Esophagus muscularis mucosa (tissue), 4 donors: ENCODE data around the gene PDCD4. TPM values are rescaled to one million over a fixed set of nuclear protein-coding genes. Genes with fewer than 3 reads are reported as not detected.

Experiments
- DNase-seq: peaks from one replicate; pipeline ENCODE4 v3.0.0-alpha.2; 2017; ENCODE audit errors: extremely low spot score
- H3K27ac ChIP-seq, 4 donors: fragments of 200-600 bp; sonication (generic); replicated peaks in 1 of 4; 1 replicate in 3 of 4; 2 replicates in 1 of 4; pipeline ENCODE4 v1.5.1; 2016 to 2019; ENCODE audit warnings: mild to moderate bottlenecking in 1 of 4
- H3K27me3 ChIP-seq, 4 donors: fragments of 200-600 bp; sonication (generic); one replicate each; pipeline versions ENCODE4 v1.5.1 to v1.6.0; 2016 to 2019
- H3K36me3 ChIP-seq, 4 donors: fragments of 200-600 bp; sonication (generic); one replicate each; pipeline ENCODE4 v1.5.1; 2016 to 2019
- H3K4me1 ChIP-seq, 4 donors: fragments of 200-600 bp; sonication (generic); one replicate each; pipeline ENCODE4 v1.5.1; 2016 to 2019
- H3K4me3 ChIP-seq, 4 donors: fragments of 200-600 bp; sonication (generic); 1 replicate in 2 of 4; 2 replicates in 2 of 4; pipeline ENCODE4 v1.5.1; 2016 to 2019; ENCODE audit warnings: mild to moderate bottlenecking in 4 of 4, moderate library complexity in 1 of 4
- H3K9me3 ChIP-seq, 4 donors: fragments of 200-600 bp; sonication (generic); 1 replicate in 3 of 4; 2 replicates in 1 of 4; pipeline ENCODE4 v1.5.1; 2016 to 2019
- CTCF ChIP-seq, 3 experiments: fragments of 200-600 bp in 2 of 3; fragments of 450-650 bp in 1 of 3; sonication (generic) in 2 of 3; IDR thresholded peaks; one replicate each; pipeline ENCODE4 v1.5.1; 2017 to 2019; ENCODE audit warnings: antibody characterized with exemption in 3 of 3, mild to moderate bottlenecking in 2 of 3, moderate library complexity in 1 of 3
- EP300 ChIP-seq: sonication (generic); formaldehyde crosslinking; IDR thresholded peaks from one replicate; pipeline ENCODE4 v1.6.1; 2017; ENCODE audit warnings: antibody characterized with exemption
- POLR2A ChIP-seq: fragments of 450-650 bp; IDR thresholded peaks from one replicate; pipeline ENCODE4 v1.6.1; 2017; ENCODE audit warnings: antibody characterized with exemption, moderate library complexity, mild to moderate bottlenecking, low read depth
- POLR2AphosphoS5 ChIP-seq, 2 donors: sonication (generic); formaldehyde crosslinking; IDR thresholded peaks; one replicate each; pipeline ENCODE4 v1.6.1; 2017; ENCODE audit warnings: antibody characterized with exemption in 2 of 2
- WGBS: methylation state at CpG from one replicate; pipeline ENCODE4 v1.1.5; 2018; 5-methylcytosine and 5-hydroxymethylcytosine counted together
- intact Hi-C: fragments of 100-400 bp; cut with DNase I; formaldehyde crosslinking; loops from one replicate; pipeline ENCODE4 v1.15.1; 2023
- total RNA-seq, 4 donors: library from RNA; depleted of rRNA; stranded (reverse); fragments of >200 nt; gene quantifications; one replicate each; pipeline versions ENCODE4 v1.1.0 to v1.2.1, GENCODE V29; 2016

Gene PDCD4
- total RNA-seq, 4 donors from 2014 or later: 65.6 to 97.7 (median 78.3) TPM

DNA sequence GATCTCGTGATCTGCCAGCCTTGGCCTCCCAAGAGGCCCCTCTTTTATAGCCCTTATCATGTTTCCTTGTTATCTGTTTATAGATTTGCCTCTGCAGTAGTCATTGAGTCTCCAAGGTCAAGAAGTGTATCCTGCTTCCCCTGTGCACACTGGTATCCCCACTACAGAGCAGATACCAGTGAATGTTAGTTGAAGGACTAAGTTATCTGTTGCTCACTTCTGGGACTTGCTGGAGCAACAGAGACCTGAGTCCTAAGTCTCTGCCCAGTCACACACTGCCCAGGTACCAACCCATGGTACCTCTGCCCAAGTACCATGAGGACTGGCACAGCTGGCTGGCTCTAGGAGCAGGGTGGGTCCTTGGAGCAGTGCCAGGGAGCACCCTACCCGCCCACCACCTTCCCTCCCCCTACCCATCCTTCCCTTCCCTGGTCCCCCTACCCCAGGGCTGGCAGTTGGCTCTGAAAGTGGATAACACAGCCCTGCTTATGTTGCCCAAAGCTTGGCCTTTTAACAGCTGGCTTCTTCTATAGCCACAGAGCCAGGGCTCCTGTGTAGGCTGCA is 26.5 kb upstream of the PDCD4 start:
- Histone ChIP-seq H3K36me3 (no peaks in the 10 kb centered on the region), H3K27ac (no peak overlapping the region), H3K4me3 (no peak overlapping the region), H3K27me3 (no peaks in the 10 kb centered on the region), H3K9me3 (no peaks in the 10 kb centered on the region), H3K4me1 (no peaks in the 10 kb centered on the region)
- WGBS: 100% methylated on average over 2 of the region's 2 CpGs
- intact Hi-C loops: no loop called here
- TF ChIP-seq EP300 (no peak), POLR2A (no peak), CTCF (IDR thresholded peaks at IDR 0.05) (no peak), POLR2AphosphoS5 (IDR thresholded peaks at IDR 0.05) (no peak)
- DNase-seq: no peak

DNA sequence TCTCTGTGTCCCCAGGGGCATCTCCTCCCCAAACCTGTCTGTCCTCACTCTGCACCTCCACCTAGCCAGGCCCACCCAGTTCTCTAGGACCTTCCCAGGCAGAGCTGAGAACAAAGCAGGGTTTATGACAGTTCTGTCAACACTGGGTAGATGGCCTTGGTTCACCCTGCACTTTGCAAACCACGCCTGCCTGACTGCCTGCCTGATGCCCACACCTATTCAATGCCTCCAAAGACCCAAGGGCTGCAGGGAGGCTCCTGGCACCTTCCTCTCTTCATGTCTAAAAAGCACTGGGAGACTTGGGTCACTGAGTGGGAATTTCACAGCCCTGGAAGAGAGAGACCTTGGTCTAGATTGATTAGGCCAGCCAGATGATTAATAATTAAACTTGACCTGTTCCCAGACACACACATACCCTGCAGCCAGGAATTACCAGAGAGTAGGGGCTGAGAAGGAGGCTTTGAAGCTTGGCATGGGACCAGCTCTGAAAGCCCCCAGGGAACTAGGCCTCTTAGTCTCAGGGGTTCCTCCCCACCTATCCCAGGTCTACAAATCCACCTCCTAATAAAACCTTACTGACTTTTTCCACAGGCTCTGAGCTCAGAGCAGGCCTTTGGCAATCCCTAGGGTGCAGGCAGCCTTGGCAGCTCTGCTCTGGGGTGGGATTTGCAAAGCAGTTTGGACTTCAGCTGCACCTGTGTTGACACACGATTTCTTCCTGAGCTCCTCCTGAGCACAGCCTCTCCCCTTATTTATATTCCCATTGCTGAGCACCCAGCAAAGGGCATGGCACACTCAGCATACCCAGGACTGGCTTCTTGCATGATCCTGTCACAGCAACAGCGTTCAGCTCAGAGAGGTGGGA is 25.7 kb upstream of the PDCD4 start:
- no peaks in the 10 kb centered on the region for H3K36me3 ChIP-seq
- H3K27me3 ChIP-seq: no peaks in the 10 kb centered on the region
- no peak for TF ChIP-seq CTCF (IDR thresholded peaks at IDR 0.05)
- TF ChIP-seq POLR2A: no peak
- TF ChIP-seq POLR2AphosphoS5 (IDR thresholded peaks at IDR 0.05): no peak
- no peak for TF ChIP-seq EP300
- no peak overlapping the region for H3K4me3 ChIP-seq
- intact Hi-C loops: no loop called here
- 84% methylated on average over 3 of the region's 3 CpGs for WGBS
- no peak overlapping the region for H3K27ac ChIP-seq
- no peaks in the 10 kb centered on the region for H3K4me1 ChIP-seq
- DNase-seq: no peak
- no peaks in the 10 kb centered on the region for H3K9me3 ChIP-seq

DNA sequence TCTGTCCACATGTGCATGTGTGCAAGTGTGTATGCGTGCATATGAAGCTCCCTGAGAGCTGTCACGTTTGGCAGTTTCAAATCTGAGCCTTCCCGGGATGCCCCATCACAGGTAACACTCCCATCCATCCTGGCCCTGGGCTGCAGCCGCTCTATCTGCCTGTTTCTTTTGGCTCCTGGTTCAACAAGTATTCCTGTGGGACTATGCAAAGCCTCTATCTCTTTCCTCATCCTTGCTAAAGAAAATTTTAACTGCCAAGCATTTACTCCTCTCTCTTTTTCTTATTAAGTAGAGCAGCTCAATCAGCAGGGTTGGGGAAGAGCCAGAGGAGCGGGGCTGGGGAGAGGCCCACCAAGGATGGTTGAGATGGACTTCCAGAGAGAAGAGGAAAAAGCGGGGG is 24.4 kb upstream of the PDCD4 start:
- intact Hi-C loops: no loop called here
- no peak overlapping the region for H3K4me3 ChIP-seq

GRCh38 chr10:110848106-110848505 is 23.6 kb upstream of the PDCD4 start:
- WGBS: 87% methylated on average over 2 of the region's 2 CpGs
- Histone ChIP-seq H3K27ac (no peak overlapping the region), H3K4me3 (no peak overlapping the region), H3K27me3 (no peaks in the 10 kb centered on the region), H3K9me3 (no peaks in the 10 kb centered on the region), H3K36me3 (no peaks in the 10 kb centered on the region), H3K4me1 (no peaks in the 10 kb centered on the region)
- TF ChIP-seq EP300 (no peak), POLR2A (no peak), CTCF (IDR thresholded peaks at IDR 0.05) (no peak), POLR2AphosphoS5 (IDR thresholded peaks at IDR 0.05) (no peak)
- no peak for DNase-seq
- intact Hi-C loops: no loop called here

More for the DNA sequence above, 24.4 kb upstream of the PDCD4 start:
- 78% methylated on average over 6 of the region's 6 CpGs for WGBS
- H3K4me1 ChIP-seq: no peaks in the 10 kb centered on the region
- no peak for DNase-seq
- TF ChIP-seq EP300: no peak
- no peak for TF ChIP-seq POLR2AphosphoS5 (IDR thresholded peaks at IDR 0.05)
- no peak for TF ChIP-seq CTCF (IDR thresholded peaks at IDR 0.05)
- no peak for TF ChIP-seq POLR2A
- no peaks in the 10 kb centered on the region for H3K36me3 ChIP-seq
- no peak overlapping the region for H3K27ac ChIP-seq
- no peaks in the 10 kb centered on the region for H3K27me3 ChIP-seq
- no peaks in the 10 kb centered on the region for H3K9me3 ChIP-seq
